Frontal cortex (tissue), 4 donors: Measurements from ENCODE around the gene OSBPL6. TPM values are rescaled to one million over a fixed set of nuclear protein-coding genes. Genes with fewer than 3 reads are reported as not detected.
"Not testable (repeated sequence)": the region's sequence is repeated elsewhere in the genome, so short reads cannot be mapped to it uniquely, and the experiment has no call there.

Source experiments
- DNase-seq, 2 donors: peaks; one replicate each; pipeline ENCODE4 v3.0.0; 2012; ENCODE audit warnings: low spot score in 2 of 2
- FAIRE-seq: peaks from 2 replicates; lab custom pipeline; 2012; peaks lifted over from hg19 to GRCh38; lab: Jason Lieb, UNC
- total RNA-seq: library from RNA; depleted of rRNA; stranded (reverse); fragments of >200 nt; gene quantifications from one replicate; pipeline ENCODE4 v1.2.3, GENCODE V29; 2014
- donor health status: control.
- donor health status: control.
- donor health status: control.

OSBPL6 gene
- total RNA-seq, result 11.4 TPM

GRCh38 chr2:178193823-178194599 is at the start of gene OSBPL6:
Gene OSBPL6, plus strand, starts transcription at chr2:178194512. Its CDS starts 111,673 bp downstream, at chr2:178306185.
- FAIRE-seq, result no peak

GRCh38 chr2:178152033-178152432 is 42.3 kb upstream of the OSBPL6 start:
- no peak for FAIRE-seq
- no peak for DNase-seq

More at GRCh38 chr2:178193823-178194599, at the start of gene OSBPL6:
- peak; percentile 84 to 86 for DNase-seq

- FAIRE-seq (no peak), DNase-seq (no peak)
Measured at GRCh38 chr2:178152542-178152941, 41.8 kb upstream of the OSBPL6 start.

- FAIRE-seq, result no peak
- DNase-seq, result no peak
Measured at GRCh38 chr2:178152977-178153376, 41.3 kb upstream of the OSBPL6 start.

DNA sequence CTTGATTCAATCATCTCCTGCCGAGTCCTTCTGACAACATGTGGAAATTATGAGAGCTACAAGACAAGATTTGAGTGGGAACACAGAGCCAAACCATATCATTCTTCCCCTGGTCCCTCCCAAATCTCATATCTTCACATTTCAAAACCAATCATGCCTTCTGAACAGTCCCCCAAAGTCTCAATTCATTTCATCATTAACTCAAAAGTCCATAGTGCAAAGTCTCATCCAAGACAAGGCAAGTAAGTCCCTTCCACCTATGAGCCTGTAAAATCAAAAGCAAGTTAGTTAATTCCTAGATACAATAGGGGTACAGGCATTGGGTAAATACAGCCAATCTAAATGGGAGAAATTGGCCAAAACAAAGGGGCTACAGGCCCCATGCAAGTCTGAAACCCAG is 40.4 kb upstream of the OSBPL6 start:
- DNase-seq, FAIRE-seq: not testable (repeated sequence)

DNA sequence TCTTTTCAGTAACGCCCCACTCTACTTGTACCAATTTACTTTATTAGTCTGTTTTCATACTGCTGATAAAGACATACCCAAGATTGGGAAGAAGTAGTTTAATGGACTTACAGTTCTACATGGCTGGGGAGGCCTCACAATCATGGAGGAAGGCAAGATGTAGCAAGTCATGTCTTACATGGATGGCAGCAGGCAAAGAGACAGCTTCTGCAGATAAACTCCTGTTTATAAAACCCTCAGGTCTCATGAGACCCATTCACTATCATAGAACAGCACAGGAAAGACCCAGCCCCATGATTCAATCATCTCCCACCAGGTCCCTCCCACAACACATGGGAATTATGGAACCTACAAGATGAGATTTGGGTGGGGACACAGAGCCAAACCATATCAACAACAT is 38.8 kb upstream of the OSBPL6 start:
- FAIRE-seq, result no peak
- no peak for DNase-seq

- FAIRE-seq, result no peak
Measured at GRCh38 chr2:178157574-178157973, 36.7 kb upstream of the OSBPL6 start.

GRCh38 chr2:178159966-178160365 is 34.3 kb upstream of the OSBPL6 start:
- DNase-seq (no peak), FAIRE-seq (no peak)

More at GRCh38 chr2:178157574-178157973, 36.7 kb upstream of the OSBPL6 start:
- no peak for DNase-seq

GRCh38 chr2:178160601-178161000 is 33.7 kb upstream of the OSBPL6 start:
- no peak for DNase-seq
- FAIRE-seq, result no peak

- no peak for DNase-seq
- no peak for FAIRE-seq
Measured at GRCh38 chr2:178163395-178163794, 30.9 kb upstream of the OSBPL6 start.

DNA sequence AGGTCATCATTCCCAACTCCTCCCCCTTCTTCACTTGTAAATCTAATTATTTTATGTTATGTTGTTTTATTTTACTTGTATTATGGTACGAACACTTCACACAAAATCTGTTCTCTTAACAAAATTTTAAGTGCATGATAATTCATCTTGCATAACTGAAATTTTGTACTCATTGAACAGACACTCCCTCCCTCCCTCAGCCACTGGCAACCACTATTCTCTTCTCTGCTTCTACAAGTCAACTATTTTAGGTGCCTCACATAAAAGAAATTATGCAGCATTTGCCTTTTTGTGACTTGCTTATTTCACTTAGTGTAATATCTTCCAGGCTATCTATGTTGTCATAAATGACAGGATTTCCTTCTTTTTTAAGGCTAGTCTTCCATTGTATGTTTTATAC is 30.4 kb upstream of the OSBPL6 start:
- FAIRE-seq, result no peak

DNA sequence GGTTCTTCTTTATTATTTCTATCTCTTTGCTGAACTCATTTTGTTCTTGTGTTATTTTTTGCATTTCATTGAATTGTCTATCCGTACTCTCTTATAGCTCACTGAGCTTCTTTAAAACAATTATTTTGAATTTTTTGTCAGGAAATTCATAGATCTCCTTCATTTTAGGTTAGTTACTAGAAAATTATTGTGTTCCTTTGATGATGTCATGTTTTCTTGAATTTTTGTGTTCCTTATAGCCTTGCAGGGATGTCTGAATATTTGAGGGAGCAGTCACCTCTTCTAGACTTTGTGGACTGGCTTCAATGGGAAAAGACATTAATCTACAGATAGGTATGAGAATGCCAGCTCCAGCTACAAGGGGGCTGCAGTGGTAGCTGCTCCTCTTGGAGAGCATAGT is 20.7 kb upstream of the OSBPL6 start:
- no peak for DNase-seq
- no peak for FAIRE-seq

More for the DNA sequence above, 30.4 kb upstream of the OSBPL6 start:
- DNase-seq, result no peak

DNA sequence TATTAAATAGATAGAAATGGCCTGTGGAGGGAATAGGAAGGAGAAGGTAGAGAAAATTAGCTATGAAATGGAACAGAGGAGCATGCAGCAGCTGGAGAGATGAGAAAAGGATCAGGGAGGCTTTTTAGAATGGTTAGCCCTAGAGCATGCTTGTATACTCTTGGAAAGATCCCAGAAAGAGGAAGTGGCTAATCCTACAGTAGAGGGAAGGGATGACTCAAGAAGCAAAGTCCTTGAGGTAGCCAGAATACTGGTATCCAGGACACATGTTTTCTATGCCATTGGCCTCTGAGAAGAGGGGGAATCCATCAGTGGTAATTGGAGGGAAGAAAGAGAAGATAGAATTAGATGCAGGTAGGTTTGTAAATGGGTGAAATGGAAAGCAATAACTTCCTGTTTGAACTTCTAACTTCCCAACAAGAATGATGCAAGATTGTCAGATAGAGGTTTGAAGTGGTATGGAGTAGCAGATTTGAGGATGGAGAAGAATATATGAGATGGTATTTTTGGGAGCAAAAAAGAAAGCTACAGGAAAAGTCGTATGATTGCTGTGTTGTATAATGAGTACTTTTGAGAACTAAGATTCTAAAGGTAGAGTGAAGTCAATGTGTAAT is 17.1 kb upstream of the OSBPL6 start:
- FAIRE-seq, result no peak
- no peak for DNase-seq

GRCh38 chr2:178180648-178181047 is 13.7 kb upstream of the OSBPL6 start:
- not testable (repeated sequence) for FAIRE-seq, DNase-seq

DNA sequence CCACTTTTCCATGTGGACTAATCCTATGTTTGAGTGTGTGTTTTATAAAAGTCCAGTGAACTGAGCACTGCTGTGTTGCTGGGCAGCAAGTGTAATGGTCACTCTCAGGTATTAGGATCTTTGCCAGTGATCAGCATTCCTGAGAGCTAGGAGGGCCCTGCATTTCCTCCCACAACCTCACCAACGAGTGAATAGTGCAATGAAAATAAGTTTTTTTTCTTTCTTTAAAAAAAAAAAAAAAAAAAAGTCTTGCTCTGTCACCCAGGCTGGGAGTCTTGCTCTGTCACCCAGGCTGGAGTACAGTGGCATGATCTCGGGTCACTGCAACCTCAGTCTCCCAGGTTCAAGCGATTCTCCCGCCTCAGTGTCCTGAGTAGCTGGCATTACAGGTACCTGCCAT is 6.5 kb upstream of the OSBPL6 start:
- no peak for FAIRE-seq

DNA sequence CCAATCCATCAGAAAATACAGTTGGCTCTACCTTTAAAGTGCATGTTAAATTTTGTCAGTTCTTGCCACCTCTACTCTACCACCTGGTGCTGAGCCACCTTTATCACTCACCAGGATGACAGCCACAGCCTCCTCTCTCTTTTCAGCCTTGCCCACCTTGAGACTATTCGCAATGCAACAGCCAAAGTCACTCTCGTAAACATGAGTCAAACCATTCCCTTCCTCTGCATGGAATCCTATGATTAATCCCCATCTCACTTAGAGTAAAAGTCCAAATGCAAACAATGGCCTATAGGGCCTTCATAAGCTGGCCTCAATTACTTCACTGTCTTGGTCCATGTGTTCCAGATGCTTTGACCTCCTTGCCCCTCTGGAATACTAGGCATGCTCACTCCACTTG is 5.8 kb upstream of the OSBPL6 start:
- no peak for FAIRE-seq
- no peak for DNase-seq

More for the DNA sequence above, 6.5 kb upstream of the OSBPL6 start:
- DNase-seq, result no peak

DNA sequence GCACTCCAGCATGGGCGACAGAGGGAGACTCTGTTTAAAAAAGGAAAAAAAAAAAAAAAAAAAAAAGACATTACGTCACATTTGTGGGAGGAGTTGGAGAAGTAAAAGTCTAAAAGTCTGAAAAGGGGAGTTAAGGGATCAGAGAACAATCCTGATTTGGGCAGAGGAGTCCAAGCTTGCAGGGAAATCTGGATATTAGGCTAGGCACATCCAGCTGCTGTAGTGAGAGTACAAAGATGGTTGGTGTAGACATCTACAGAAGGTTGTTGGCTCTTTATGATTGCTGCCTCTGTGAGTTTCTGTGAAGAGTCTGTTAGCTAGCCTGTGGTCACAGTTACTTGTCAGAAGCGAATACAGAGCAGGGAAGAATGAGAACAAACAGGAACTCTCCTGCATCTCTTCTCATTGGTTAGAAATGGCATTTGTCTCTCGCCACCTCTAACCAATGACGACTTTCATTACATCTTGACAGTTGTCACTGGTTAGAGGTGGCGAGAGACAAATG is 3.3 kb upstream of the OSBPL6 start:
- no peak for FAIRE-seq
- DNase-seq, result no peak

- no peak for DNase-seq
- FAIRE-seq, result no peak
Measured at GRCh38 chr2:178191511-178191910, 2.8 kb upstream of the OSBPL6 start.

- FAIRE-seq, result no peak
- no peak for DNase-seq
Measured at GRCh38 chr2:178193496-178193822, 853 bp upstream of the OSBPL6 start.

GRCh38 chr2:178194600-178195389 is 483 bp downstream of the OSBPL6 start:
- FAIRE-seq, result no peak
- peak; percentile 42 to 43 for DNase-seq
